WTC11 (cell line): ENCODE data around the gene GRAMD2B. TPM values are rescaled to one million over a fixed set of nuclear protein-coding genes. Genes with fewer than 3 reads are reported as not detected.

ENCODE experiments used
- ATF1 ChIP-seq: sonication (generic); formaldehyde crosslinking; IDR thresholded peaks from 2 replicates; pipeline ENCODE4 v1.8.1; 2023; ENCODE audit warnings: mild to moderate bottlenecking, moderate library complexity, missing genetic modification reagents
- ATF2 ChIP-seq: sonication (generic); formaldehyde crosslinking; IDR thresholded peaks from 2 replicates; pipeline ENCODE4 v1.8.1; 2022; ENCODE audit warnings: low read depth, missing genetic modification reagents, borderline replicate concordance
- CTCF ChIP-seq: fragments of 200-600 bp; IDR thresholded peaks from 2 replicates; pipeline ENCODE4 v1.8.0; 2022; ENCODE audit warnings: antibody characterized with exemption
- FOXJ3 ChIP-seq: sonication (generic); formaldehyde crosslinking; IDR thresholded peaks from 2 replicates; pipeline ENCODE4 v1.9.0; 2021; ENCODE audit warnings: missing genetic modification reagents, mild to moderate bottlenecking, borderline replicate concordance
- MYBL2 ChIP-seq: sonication (generic); formaldehyde crosslinking; IDR thresholded peaks from 2 replicates; pipeline ENCODE4 v1.8.1; 2023; ENCODE audit warnings: mild to moderate bottlenecking, moderate library complexity, missing genetic modification reagents
- NR3C1 ChIP-seq: sonication (generic); formaldehyde crosslinking; conservative IDR thresholded peaks from 2 replicates; pipeline ENCODE4 v1.8.1; 2023; ENCODE audit warnings: low read depth, mild to moderate bottlenecking, missing genetic modification reagents
- ZNF317 ChIP-seq: sonication (generic); formaldehyde crosslinking; IDR thresholded peaks from 2 replicates; pipeline ENCODE4 v1.8.1; 2023; ENCODE audit warnings: low read depth, mild to moderate bottlenecking, moderate library complexity, missing genetic modification reagents, borderline replicate concordance
- ZNF423 ChIP-seq: fragments of 250-450 bp; sonication (Bioruptor Pico); IDR thresholded peaks from 2 replicates; pipeline ENCODE4 v2.1.2; 2022; ENCODE audit warnings: mild to moderate bottlenecking, moderate library complexity
- ZNF425 ChIP-seq: fragments of 250-450 bp; sonication (Bioruptor Pico); conservative IDR thresholded peaks from 2 replicates; pipeline ENCODE4 v1.9.0; 2021; ENCODE audit warnings: mild to moderate bottlenecking
- total RNA-seq: library from RNA; stranded (reverse); gene quantifications from 3 replicates; pipeline ENCODE4 v1.2.3, GENCODE V29; 2021

GRAMD2B gene
- total RNA-seq, 1 experiment from 2014 or later: 11.6 TPM

- TF ChIP-seq ATF2 (CRISPR knock-in tag) (no peak), ZNF425 (CRISPR knock-in tag) (no peak), MYBL2 (CRISPR knock-in tag) (no peak), CTCF (no peak), ZNF317 (no peak), FOXJ3 (CRISPR knock-in tag) (no peak), ZNF423 (CRISPR knock-in tag) (no peak), ATF1 (no peak), NR3C1 (CRISPR knock-in tag) (no peak)
Observed at GRCh38 chr5:126543660-126544059, 120.5 kb downstream of the GRAMD2B start (continued).

Other genes starting within 250 kb of the GRAMD2B start
- gene ALDH7A1, start 171.8 kb downstream of the GRAMD2B start, total RNA-seq: 176 to 178 TPM (median 177 TPM) in 3 replicates
- 45.6 to 58.2 TPM (median 46.8 TPM) in 3 replicates for gene PHAX, start 177.5 kb downstream of the GRAMD2B start, total RNA-seq